Measurements from ENCODE around the gene EXOSC5. TPM values are rescaled to one million over a fixed set of nuclear protein-coding genes. Genes with fewer than 3 reads are reported as not detected.
A peak's percentile ranks its signal among the peaks of the same experiment; 100 is the strongest.

The EXOSC5 gene
- total and polyA plus RNA-seq, 2 of the 4 experiments (the other 2 are of a cell fraction), result 19.0 to 25.2 TPM

DNA sequence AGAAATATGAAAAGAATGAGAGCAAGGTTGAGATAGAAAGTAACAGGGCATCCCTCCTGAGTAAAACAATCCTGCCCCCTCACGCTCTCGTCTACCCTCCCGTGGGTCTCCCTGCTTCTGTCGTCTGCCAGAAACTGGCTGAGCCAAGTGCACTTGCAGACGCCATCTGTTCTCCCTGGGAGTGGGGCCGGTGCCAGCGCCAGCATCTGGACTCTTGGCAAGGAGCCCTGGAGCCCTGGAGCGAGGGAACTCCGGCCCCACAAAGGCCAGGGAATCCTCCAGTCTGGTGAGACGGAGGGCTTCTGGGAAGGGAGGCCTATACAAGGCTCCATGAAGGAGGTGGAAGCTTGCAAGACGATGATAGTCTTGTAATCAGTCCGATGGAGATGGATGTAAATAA lies 23.2 kb downstream of the EXOSC5 start:
- Histone ChIP-seq H2BK5ac (ENCODE audit: low read depth, low read length, poor library complexity, severe bottlenecking) (no peak overlapping the region), H2AFZ (replicated peaks; ENCODE audit: low read length, poor library complexity) (peak overlapping the region; percentile 39), H3K4ac (ENCODE audit: low read depth, low read length) (no peak overlapping the region), H3K27ac (ENCODE audit: insufficient read depth, low read length) (no peak overlapping the region), H4K20me1 (ENCODE audit: insufficient read depth, low read length) (peaks cover 3% of the 10 kb centered on the region; the same call in 1 of the 2 replicates), H3K23ac (ENCODE audit: low read depth, low read length) (no peak overlapping the region), H3K18ac (ENCODE audit: low read depth, low read length) (no peak overlapping the region), H3K27me3 (ENCODE audit: control insufficient read depth, insufficient read depth, low read length) (no peaks in the 10 kb centered on the region), H4K8ac (ENCODE audit: low read depth in 2 of 2, low read length in 2 of 2) (no peak overlapping the region), H3K56ac (ENCODE audit: extremely low read depth, insufficient read depth, low read length) (no peak overlapping the region), H3K9me3 (ENCODE audit: control insufficient read depth, insufficient read depth, low read length) (no peaks in the 10 kb centered on the region), H2AK9ac (replicated peaks; ENCODE audit: low read depth, low read length, poor library complexity) (no peak overlapping the region), H3K14ac (replicated peaks; ENCODE audit: low read depth, low read length) (no peak overlapping the region), H3K4me3 (ENCODE audit: insufficient read depth, low read depth, low read length) (no peak overlapping the region), H3K36me3 (ENCODE audit: control insufficient read depth, insufficient read depth, low read length) (no peaks in the 10 kb centered on the region; the same call in 1 of the 2 replicates), H2BK120ac (ENCODE audit: low read depth, low read length) (no peak overlapping the region), H3K4me1 (ENCODE audit: control insufficient read depth, insufficient read depth, low read length) (peaks cover 7% of the 10 kb centered on the region; the same call in 1 of the 2 replicates), H3K79me1 (ENCODE audit: low read depth in 1 of 2, low read length in 2 of 2) (peaks cover 4 to 30% of the 10 kb centered on the region in 2 experiments; a peak in 3 of 4 replicates), H2BK15ac (ENCODE audit: low read depth, low read length) (no peak overlapping the region), H3K4me2 (ENCODE audit: low read depth, low read length) (no peak overlapping the region), H4K5ac (ENCODE audit: low read depth, low read length) (no peak overlapping the region), H3K9me1 (ENCODE audit: insufficient read depth, low read length) (peaks cover 6% of the 10 kb centered on the region), H3K9ac (ENCODE audit: low read depth, low read length) (no peak overlapping the region), H4K91ac (ENCODE audit: insufficient read depth, low read depth, low read length) (no peak overlapping the region), H2AK5ac (ENCODE audit: low read depth, low read length) (no peak overlapping the region), H2BK20ac (ENCODE audit: low read depth, low read length) (no peak overlapping the region)
- intact Hi-C loops (cut with micrococcal nuclease), result loop anchor here (1.0 kb wide), 1 partner anchor 23 kb away; the partner anchor contains the start of genes BCKDHA and EXOSC5
- in situ Hi-C loops (cut with MboI; ENCODE audit: low sequenced_read_pairs), result no loop called here
- ATAC-seq (ENCODE audit: low read depth), result peak; percentile 70
- dilution Hi-C loops (cut with HindIII; ENCODE audit: low sequenced_read_pairs, unreplicated experiment), result no loop called here
- CTCF ChIA-PET, result no interaction called here
- POLR2A ChIA-PET (ENCODE audit: unreplicated experiment), result no interaction called here
- peak; percentile 92 for DNase-seq
- BruUV-seq (replicated peaks), result no TSS peak
- TF ChIP-seq MXI1 (IDR thresholded peaks at IDR 0.05; ENCODE audit: borderline replicate concordance, low read depth, low read length) (no peak), POLR2A (IDR thresholded peaks at IDR 0.05; ENCODE audit: low read depth, low read length) (no peak), NFE2L2 (IDR thresholded peaks at IDR 0.05; ENCODE audit: low read depth, low read length) (no peak), RCOR1 (IDR thresholded peaks at IDR 0.05; ENCODE audit: insufficient replicate concordance, low read length) (peak; percentile 77), MAZ (IDR thresholded peaks at IDR 0.05; ENCODE audit: borderline replicate concordance, low read depth, low read length) (peak; percentile 41; the same call in 1 of the 2 replicates), FOS (IDR thresholded peaks at IDR 0.05; ENCODE audit: low read depth, low read length) (no peak; the same call in 1 of the 2 replicates), BHLHE40 (IDR thresholded peaks at IDR 0.05; ENCODE audit: low read depth, low read length) (peak; percentile 31; the same call in 1 of the 2 replicates)
- TF ChIP-seq, protein P1, sequence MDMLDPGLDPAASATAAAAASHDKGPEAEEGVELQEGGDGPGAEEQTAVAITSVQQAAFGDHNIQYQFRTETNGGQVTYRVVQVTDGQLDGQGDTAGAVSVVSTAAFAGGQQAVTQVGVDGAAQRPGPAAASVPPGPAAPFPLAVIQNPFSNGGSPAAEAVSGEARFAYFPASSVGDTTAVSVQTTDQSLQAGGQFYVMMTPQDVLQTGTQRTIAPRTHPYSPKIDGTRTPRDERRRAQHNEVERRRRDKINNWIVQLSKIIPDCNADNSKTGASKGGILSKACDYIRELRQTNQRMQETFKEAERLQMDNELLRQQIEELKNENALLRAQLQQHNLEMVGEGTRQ (IDR thresholded peaks at IDR 0.05; ENCODE audit: low read depth, low read length), result no peak
- TF ChIP-seq, protein P2, sequence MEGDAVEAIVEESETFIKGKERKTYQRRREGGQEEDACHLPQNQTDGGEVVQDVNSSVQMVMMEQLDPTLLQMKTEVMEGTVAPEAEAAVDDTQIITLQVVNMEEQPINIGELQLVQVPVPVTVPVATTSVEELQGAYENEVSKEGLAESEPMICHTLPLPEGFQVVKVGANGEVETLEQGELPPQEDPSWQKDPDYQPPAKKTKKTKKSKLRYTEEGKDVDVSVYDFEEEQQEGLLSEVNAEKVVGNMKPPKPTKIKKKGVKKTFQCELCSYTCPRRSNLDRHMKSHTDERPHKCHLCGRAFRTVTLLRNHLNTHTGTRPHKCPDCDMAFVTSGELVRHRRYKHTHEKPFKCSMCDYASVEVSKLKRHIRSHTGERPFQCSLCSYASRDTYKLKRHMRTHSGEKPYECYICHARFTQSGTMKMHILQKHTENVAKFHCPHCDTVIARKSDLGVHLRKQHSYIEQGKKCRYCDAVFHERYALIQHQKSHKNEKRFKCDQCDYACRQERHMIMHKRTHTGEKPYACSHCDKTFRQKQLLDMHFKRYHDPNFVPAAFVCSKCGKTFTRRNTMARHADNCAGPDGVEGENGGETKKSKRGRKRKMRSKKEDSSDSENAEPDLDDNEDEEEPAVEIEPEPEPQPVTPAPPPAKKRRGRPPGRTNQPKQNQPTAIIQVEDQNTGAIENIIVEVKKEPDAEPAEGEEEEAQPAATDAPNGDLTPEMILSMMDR (conservative IDR thresholded peaks at IDR 0.05; ENCODE audit: low read depth, low read length), result no peak
- WGBS, 2 experiments (ENCODE audit: extremely low coverage in 2 of 2, insufficient read length in 1 of 2), result 17% methylated on average over 4 of the region's 12 CpGs; no CpG with 5 or more reads in 1 of the 2 experiments
